Measurements from ENCODE around the gene SERTAD3. TPM values are rescaled to one million over a fixed set of nuclear protein-coding genes. Genes with fewer than 3 reads are reported as not detected.

SERTAD3 gene
- total RNA-seq, 6 experiments from 2014 or later = 35.9 to 47.0 (median 41.2) TPM

DNA sequence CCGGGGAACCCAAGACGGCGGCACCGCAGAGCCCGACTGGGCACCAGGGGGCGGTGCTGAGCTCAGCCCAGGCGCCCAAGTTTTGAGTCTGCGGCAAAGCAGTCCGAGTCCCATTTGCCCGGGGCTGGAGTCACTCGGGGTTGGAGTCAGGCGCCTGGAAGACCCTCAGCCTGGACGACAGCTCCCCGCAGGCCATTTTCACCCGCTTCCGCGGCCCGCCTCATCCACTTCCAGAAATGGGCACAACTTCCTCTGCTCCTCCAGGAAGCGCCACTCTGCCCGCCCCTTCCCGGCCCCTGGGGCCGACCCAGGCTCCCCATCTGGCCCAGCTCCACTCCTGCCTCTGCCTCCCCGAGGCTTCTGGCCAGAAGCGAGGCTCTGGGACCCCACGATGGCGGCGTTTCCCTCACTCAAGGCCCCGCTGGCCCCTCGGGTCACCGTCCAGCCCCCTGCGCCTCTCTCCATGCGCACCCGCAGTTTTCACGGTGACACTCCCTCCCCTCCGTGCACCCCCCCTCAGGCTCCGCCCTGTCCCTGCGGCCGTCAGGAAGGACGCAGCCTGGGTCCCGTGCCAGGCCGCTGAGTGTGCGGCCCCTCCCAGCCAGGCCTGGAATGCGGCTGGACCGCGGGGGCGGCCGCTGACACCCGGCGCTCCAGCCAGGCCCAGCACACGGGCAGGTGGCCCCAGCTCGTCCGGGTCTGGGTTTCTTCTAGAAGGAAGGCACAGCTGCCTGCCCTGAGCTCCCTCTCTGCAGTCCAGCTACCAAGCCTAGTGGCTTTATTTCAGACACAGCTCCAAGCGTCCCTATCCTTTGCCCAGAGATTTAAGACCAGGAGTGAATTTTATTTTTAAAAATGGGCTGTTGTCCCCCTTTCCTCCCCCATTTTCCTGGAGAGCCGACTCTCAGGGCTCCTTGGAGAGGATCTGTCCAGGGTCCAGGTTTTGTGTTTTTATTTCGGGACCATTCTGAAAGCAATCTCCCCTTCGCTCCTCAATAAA is 23.1 kb downstream of the SERTAD3 start:
- Mint-ChIP-seq H3K4me1 (ENCODE audit: low read depth) (peaks cover 27% of the 10 kb centered on the region), H3K27me3 (ENCODE audit: insufficient read depth) (peaks cover 8% of the 10 kb centered on the region), H3K4me3 (peak overlapping the region; percentile 82), H3K27ac (peak overlapping the region; percentile 91), H3K36me3 (ENCODE audit: low read depth) (peaks cover 15% of the 10 kb centered on the region), H3K9me3 (no peaks in the 10 kb centered on the region)
- TF ChIP-seq, protein P1, sequence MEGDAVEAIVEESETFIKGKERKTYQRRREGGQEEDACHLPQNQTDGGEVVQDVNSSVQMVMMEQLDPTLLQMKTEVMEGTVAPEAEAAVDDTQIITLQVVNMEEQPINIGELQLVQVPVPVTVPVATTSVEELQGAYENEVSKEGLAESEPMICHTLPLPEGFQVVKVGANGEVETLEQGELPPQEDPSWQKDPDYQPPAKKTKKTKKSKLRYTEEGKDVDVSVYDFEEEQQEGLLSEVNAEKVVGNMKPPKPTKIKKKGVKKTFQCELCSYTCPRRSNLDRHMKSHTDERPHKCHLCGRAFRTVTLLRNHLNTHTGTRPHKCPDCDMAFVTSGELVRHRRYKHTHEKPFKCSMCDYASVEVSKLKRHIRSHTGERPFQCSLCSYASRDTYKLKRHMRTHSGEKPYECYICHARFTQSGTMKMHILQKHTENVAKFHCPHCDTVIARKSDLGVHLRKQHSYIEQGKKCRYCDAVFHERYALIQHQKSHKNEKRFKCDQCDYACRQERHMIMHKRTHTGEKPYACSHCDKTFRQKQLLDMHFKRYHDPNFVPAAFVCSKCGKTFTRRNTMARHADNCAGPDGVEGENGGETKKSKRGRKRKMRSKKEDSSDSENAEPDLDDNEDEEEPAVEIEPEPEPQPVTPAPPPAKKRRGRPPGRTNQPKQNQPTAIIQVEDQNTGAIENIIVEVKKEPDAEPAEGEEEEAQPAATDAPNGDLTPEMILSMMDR (IDR thresholded peaks at IDR 0.05) = peak; percentile 96
- peak; percentile 86 for DNase-seq

DNA sequence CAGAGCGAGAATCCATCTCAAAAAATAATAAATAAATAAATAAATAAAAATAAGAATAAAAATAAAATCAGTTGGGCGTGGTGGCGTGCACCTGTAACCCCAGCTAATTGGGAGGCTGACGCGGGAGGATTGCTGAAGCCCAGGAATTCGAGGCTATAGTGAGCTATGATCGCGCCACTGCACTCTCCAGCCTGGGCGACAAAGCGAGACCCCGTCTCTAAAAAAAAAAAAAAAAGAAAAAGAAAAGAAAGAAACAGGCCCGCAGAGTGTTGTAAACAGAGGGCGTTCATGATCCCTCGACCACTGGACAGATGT is 23.7 kb downstream of the SERTAD3 start:
- TF ChIP-seq, protein P1 (IDR thresholded peaks at IDR 0.05) = no peak
- no peaks in the 10 kb centered on the region for H3K9me3 Mint-ChIP-seq
- peak overlapping the region; percentile 82 for H3K4me3 Mint-ChIP-seq
- no peak for DNase-seq
- peaks cover 27% of the 10 kb centered on the region for H3K4me1 Mint-ChIP-seq (ENCODE audit: low read depth)
- H3K27ac Mint-ChIP-seq = peak overlapping the region; percentile 91
- H3K36me3 Mint-ChIP-seq (ENCODE audit: low read depth) = peaks cover 15% of the 10 kb centered on the region
- peaks cover 6% of the 10 kb centered on the region for H3K27me3 Mint-ChIP-seq (ENCODE audit: insufficient read depth)

DNA sequence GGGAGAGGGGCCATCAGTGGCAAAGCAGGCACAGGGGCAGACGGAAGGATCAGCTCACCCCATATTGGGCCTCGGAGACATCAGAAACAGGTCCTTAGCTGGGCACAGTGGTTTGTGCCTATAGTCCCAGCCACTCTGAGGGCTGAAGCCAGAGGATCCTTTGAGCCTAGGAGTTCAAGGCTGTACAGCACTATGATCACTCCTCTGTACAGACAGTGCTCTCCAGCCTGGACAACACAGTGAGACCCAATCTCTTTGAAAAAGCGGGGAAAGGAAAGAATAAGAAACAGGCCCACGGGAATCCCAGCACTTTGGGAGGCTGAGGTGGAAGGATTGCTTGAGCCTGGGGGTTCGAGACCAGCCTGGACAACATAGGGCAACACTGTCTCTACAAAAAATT is 24.4 kb downstream of the SERTAD3 start:
- DNase-seq = no peak
- Mint-ChIP-seq H3K27me3 (ENCODE audit: insufficient read depth) (peaks cover 4% of the 10 kb centered on the region), H3K4me3 (peak overlapping the region; percentile 33), H3K9me3 (no peaks in the 10 kb centered on the region), H3K27ac (no peak overlapping the region), H3K36me3 (ENCODE audit: low read depth) (peaks cover 13% of the 10 kb centered on the region), H3K4me1 (ENCODE audit: low read depth) (peaks cover 27% of the 10 kb centered on the region)
- TF ChIP-seq, protein P1 (IDR thresholded peaks at IDR 0.05) = no peak

DNA sequence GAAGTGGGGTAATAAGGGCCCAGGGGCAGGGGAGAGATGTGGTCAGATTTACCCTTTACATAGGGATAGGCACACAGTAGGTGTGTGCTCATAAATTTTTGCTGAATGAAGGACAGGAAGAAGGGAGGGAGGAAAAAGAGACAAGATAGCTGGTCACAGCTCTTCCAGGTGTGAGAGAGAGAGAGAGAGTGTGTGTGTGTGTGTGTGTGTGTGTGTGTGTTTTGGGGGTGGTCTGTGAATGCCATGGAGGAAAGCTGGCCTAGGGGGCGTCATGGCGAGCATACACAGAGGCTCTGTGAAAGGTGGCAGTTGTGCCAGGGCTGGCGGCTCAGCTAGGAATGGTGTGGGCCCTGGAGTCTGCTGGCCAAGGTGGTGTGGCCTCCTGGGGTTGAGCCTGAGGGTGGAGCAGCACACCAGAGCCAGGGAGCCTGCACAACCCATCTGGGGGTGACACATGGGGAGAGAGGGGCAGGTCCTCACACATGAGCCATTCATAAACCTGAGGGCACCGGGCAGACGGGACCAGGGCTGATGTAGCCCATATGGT is 25.0 kb downstream of the SERTAD3 start:
- Mint-ChIP-seq H3K27me3 (ENCODE audit: insufficient read depth) (peaks cover 4% of the 10 kb centered on the region), H3K9me3 (no peaks in the 10 kb centered on the region), H3K4me1 (ENCODE audit: low read depth) (peaks cover 25% of the 10 kb centered on the region), H3K4me3 (no peak overlapping the region), H3K27ac (no peak overlapping the region), H3K36me3 (ENCODE audit: low read depth) (peaks cover 6% of the 10 kb centered on the region; the same call in 1 of the 2 replicates)
- TF ChIP-seq, protein P1 (IDR thresholded peaks at IDR 0.05) = no peak
- no peak for DNase-seq

DNA sequence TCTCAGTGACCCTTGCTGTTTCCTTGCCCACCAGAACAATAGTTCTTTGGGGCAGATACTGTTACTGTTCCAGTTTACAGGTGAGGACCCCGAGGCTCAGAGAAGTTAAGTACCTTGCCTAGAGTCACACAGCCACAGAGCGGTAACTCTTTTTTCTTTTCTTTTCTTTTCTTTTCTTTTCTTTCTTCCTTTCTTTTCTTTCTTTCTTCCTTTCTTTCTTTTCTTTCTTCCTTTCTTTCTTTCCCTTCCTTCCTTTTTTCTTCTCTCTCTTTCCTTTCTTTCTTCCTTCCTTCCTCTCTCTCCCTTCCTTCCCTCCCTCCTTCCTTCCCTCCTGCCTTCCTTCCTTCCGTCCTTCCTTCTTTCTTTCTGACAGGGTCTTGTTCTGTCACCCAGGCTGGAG is 26.1 kb downstream of the SERTAD3 start:
- no peak overlapping the region for H3K27ac Mint-ChIP-seq
- H3K36me3 Mint-ChIP-seq (ENCODE audit: low read depth) = 0 out of 2 replicates have a peak, but pooled peaks cover 4% of the 10 kb centered on the region
- peaks cover 4% of the 10 kb centered on the region for H3K27me3 Mint-ChIP-seq (ENCODE audit: insufficient read depth)

More for the DNA sequence above, 26.1 kb downstream of the SERTAD3 start:
- H3K4me3 Mint-ChIP-seq = no peak overlapping the region
- DNase-seq = no peak
- peaks cover 21% of the 10 kb centered on the region for H3K4me1 Mint-ChIP-seq (ENCODE audit: low read depth)
- TF ChIP-seq, protein P1 (IDR thresholded peaks at IDR 0.05) = no peak
- H3K9me3 Mint-ChIP-seq = no peaks in the 10 kb centered on the region

Data from HFFc6 (cell line).